ENCODE measurements around the gene ZNF575.

The ZNF575 gene

DNA sequence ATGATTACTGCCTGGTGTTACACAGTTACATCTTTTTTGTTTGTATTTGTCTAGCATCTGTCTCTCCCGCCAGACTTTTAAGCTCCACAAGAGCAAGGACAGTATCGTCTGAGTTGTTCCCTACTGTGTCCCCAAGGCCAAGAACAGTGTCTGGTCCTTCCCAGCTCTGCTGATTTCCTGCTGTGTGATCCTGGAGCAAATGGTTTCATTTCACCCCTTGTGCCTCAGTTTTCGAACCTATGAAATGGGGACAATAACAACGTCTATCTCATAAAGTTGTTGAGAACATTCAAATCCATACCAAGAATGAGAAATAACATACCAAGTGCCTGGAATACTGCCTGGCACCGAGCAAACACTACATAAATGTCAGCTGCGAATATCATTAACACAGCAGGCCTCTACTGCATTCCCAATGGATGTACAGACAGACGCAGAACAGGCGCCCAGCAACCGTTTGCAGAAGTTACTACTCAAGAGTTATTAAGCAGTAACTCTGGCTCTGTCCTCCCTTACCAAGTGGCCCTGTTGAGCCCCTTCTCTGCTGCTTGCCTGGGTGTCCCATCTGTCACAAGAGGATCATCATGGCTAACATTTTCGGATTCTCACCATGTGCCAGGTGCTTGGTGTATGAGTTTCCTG lies 30.9 kb downstream of the ZNF575 start:
- H3K4me3 ChIP-seq (ENCODE audit: low read depth, low read length) = no peak overlapping the region
- H3K4me1 ChIP-seq (ENCODE audit: control insufficient read depth, insufficient read depth, low read length) = peaks cover 2% of the 10 kb centered on the region; the same call in 1 of the 2 replicates
- no peaks in the 10 kb centered on the region; the same call in 1 of the 2 replicates for H3K9me3 ChIP-seq (ENCODE audit: control insufficient read depth, insufficient read depth, low read depth, low read length)
- CTCF ChIA-PET = interaction anchor here (0.6 to 12.5 kb wide), 3 partner anchors 8 to 117 kb away, joined by 3 to 167 read pairs (median 14); no protein-coding TSS in a partner anchor
- H3K36me3 ChIP-seq (ENCODE audit: control insufficient read depth in 2 of 2, insufficient read depth in 1 of 2, low read length in 2 of 2) = peaks cover 41 to 86% of the 10 kb centered on the region in 2 experiments
- TF ChIP-seq KLF16 (tag by site-specific recombination; IDR thresholded peaks at IDR 0.05) (no peak), ZFP69B (tag by site-specific recombination; IDR thresholded peaks at IDR 0.05) (no peak), ZNF785 (tag by site-specific recombination; IDR thresholded peaks at IDR 0.05) (no peak), ZFHX2 (tag by site-specific recombination; conservative IDR thresholded peaks at IDR 0.05) (no peak), KLF10 (tag by site-specific recombination; IDR thresholded peaks at IDR 0.05) (no peak), ZSCAN23 (tag by site-specific recombination; IDR thresholded peaks at IDR 0.05) (no peak), ZSCAN30 (tag by site-specific recombination; IDR thresholded peaks at IDR 0.05) (peak; percentile 22; the same call in 1 of the 2 replicates), ZNF530 (tag by site-specific recombination; IDR thresholded peaks at IDR 0.05; ENCODE audit: low read depth) (no peak), IKZF3 (tag by site-specific recombination; IDR thresholded peaks at IDR 0.05) (no peak), HOXC10 (CRISPR knock-in tag; IDR thresholded peaks at IDR 0.05) (no peak), ZNF747 (tag by site-specific recombination; IDR thresholded peaks at IDR 0.05) (no peak)
- TF ChIP-seq, protein P1, sequence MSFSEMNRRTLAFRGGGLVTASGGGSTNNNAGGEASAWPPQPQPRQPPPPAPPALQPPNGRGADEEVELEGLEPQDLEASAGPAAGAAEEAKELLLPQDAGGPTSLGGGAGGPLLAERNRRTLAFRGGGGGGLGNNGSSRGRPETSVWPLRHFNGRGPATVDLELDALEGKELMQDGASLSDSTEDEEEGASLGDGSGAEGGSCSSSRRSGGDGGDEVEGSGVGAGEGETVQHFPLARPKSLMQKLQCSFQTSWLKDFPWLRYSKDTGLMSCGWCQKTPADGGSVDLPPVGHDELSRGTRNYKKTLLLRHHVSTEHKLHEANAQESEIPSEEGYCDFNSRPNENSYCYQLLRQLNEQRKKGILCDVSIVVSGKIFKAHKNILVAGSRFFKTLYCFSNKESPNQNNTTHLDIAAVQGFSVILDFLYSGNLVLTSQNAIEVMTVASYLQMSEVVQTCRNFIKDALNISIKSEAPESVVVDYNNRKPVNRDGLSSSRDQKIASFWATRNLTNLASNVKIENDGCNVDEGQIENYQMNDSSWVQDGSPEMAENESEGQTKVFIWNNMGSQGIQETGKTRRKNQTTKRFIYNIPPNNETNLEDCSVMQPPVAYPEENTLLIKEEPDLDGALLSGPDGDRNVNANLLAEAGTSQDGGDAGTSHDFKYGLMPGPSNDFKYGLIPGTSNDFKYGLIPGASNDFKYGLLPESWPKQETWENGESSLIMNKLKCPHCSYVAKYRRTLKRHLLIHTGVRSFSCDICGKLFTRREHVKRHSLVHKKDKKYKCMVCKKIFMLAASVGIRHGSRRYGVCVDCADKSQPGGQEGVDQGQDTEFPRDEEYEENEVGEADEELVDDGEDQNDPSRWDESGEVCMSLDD (tag by site-specific recombination; IDR thresholded peaks at IDR 0.05) = no peak
- TF ChIP-seq, protein P2, sequence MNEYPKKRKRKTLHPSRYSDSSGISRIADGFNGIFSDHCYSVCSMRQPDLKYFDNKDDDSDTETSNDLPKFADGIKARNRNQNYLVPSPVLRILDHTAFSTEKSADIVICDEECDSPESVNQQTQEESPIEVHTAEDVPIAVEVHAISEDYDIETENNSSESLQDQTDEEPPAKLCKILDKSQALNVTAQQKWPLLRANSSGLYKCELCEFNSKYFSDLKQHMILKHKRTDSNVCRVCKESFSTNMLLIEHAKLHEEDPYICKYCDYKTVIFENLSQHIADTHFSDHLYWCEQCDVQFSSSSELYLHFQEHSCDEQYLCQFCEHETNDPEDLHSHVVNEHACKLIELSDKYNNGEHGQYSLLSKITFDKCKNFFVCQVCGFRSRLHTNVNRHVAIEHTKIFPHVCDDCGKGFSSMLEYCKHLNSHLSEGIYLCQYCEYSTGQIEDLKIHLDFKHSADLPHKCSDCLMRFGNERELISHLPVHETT (tag by site-specific recombination; IDR thresholded peaks at IDR 0.05) = peak; percentile 36; the same call in 1 of the 2 replicates
- POLR2A ChIA-PET = interaction anchor here (1.0 kb wide), 1 partner anchor 11 kb away, joined by 4 read pairs; the partner anchor contains the start of genes PINLYP and XRCC1
- H3K27ac ChIP-seq (ENCODE audit: extremely low read depth, low read depth, low read length) = no peak overlapping the region

DNA sequence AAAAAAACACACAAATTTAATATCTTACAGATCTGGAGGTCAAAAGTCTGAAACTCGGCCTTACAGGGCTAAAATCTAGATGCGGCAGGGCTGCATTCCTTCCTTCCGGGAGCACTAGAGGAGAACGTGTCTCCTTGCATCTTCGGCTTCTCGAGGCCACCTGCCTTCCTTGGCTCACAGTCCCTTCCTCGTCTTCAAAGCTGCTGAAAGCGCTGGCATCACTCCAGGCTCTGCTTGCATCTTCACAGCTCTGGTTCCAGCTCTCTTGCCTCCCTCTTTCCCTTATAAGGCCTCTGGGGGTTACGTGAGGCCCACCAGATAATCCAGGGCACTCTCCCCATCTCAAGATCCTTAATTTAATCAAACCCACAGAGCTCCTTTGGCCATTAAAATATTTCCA lies 31.8 kb downstream of the ZNF575 start:
- Histone ChIP-seq H3K4me1 (ENCODE audit: control insufficient read depth, insufficient read depth, low read length) (peaks cover 2% of the 10 kb centered on the region; the same call in 1 of the 2 replicates), H3K27ac (ENCODE audit: extremely low read depth, low read depth, low read length) (no peak overlapping the region), H3K36me3 (ENCODE audit: control insufficient read depth in 2 of 2, insufficient read depth in 1 of 2, low read length in 2 of 2) (peaks cover 42 to 83% of the 10 kb centered on the region in 2 experiments), H3K9me3 (ENCODE audit: control insufficient read depth, insufficient read depth, low read depth, low read length) (no peaks in the 10 kb centered on the region; the same call in 1 of the 2 replicates), H3K4me3 (ENCODE audit: low read depth, low read length) (no peak overlapping the region)
- CTCF ChIA-PET = interaction anchor here (0.6 to 12.5 kb wide), 5 partner anchors 9 to 118 kb away, joined by 3 to 167 read pairs (median 9); partner anchors contain the start of genes IRGQ and ZNF576
- POLR2A ChIA-PET = interaction anchor here (0.6 to 3.2 kb wide), 2 partner anchors 31 to 596 kb away, joined by 3 to 10 read pairs; partner anchors contain the start of genes IRGQ and ZNF576
- TF ChIP-seq, protein P3, sequence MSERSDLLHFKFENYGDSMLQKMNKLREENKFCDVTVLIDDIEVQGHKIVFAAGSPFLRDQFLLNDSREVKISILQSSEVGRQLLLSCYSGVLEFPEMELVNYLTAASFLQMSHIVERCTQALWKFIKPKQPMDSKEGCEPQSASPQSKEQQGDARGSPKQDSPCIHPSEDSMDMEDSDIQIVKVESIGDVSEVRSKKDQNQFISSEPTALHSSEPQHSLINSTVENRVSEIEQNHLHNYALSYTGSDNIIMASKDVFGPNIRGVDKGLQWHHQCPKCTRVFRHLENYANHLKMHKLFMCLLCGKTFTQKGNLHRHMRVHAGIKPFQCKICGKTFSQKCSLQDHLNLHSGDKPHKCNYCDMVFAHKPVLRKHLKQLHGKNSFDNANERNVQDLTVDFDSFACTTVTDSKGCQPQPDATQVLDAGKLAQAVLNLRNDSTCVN (tag by site-specific recombination; optimal IDR thresholded peaks at IDR 0.05) = no peak
- TF ChIP-seq ZNF146 (tag by site-specific recombination; IDR thresholded peaks at IDR 0.05) = no peak
- no peak for TF ChIP-seq ZBTB48 (tag by site-specific recombination; IDR thresholded peaks at IDR 0.05)
- TF ChIP-seq, protein P4, sequence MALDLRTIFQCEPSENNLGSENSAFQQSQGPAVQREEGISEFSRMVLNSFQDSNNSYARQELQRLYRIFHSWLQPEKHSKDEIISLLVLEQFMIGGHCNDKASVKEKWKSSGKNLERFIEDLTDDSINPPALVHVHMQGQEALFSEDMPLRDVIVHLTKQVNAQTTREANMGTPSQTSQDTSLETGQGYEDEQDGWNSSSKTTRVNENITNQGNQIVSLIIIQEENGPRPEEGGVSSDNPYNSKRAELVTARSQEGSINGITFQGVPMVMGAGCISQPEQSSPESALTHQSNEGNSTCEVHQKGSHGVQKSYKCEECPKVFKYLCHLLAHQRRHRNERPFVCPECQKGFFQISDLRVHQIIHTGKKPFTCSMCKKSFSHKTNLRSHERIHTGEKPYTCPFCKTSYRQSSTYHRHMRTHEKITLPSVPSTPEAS (tag by site-specific recombination; IDR thresholded peaks at IDR 0.05) = no peak
- no peak for TF ChIP-seq SP2 (tag by site-specific recombination; IDR thresholded peaks at IDR 0.05)
- TF ChIP-seq, protein P5, sequence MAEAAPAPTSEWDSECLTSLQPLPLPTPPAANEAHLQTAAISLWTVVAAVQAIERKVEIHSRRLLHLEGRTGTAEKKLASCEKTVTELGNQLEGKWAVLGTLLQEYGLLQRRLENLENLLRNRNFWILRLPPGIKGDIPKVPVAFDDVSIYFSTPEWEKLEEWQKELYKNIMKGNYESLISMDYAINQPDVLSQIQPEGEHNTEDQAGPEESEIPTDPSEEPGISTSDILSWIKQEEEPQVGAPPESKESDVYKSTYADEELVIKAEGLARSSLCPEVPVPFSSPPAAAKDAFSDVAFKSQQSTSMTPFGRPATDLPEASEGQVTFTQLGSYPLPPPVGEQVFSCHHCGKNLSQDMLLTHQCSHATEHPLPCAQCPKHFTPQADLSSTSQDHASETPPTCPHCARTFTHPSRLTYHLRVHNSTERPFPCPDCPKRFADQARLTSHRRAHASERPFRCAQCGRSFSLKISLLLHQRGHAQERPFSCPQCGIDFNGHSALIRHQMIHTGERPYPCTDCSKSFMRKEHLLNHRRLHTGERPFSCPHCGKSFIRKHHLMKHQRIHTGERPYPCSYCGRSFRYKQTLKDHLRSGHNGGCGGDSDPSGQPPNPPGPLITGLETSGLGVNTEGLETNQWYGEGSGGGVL (tag by site-specific recombination; IDR thresholded peaks at IDR 0.05) = no peak
- no peak for TF ChIP-seq KLF9 (tag by site-specific recombination; IDR thresholded peaks at IDR 0.05; ENCODE audit: low read depth)
- TF ChIP-seq ZNF354C (tag by site-specific recombination; IDR thresholded peaks at IDR 0.05; ENCODE audit: borderline replicate concordance, low read depth) = no peak
- no peak for TF ChIP-seq ZNF585B (tag by site-specific recombination; IDR thresholded peaks at IDR 0.05)
- TF ChIP-seq, protein P2 (tag by site-specific recombination; IDR thresholded peaks at IDR 0.05) = no peak
- no peak for TF ChIP-seq ZNF529 (tag by site-specific recombination; IDR thresholded peaks at IDR 0.05; ENCODE audit: insufficient replicate concordance)
- no peak for TF ChIP-seq KLF7 (tag by site-specific recombination; IDR thresholded peaks at IDR 0.05; ENCODE audit: borderline replicate concordance)

Measured in HEK293 (cell line).